K562 (cell line): Measurements from ENCODE around the gene ZNF24. TPM values are rescaled to one million over a fixed set of nuclear protein-coding genes. Genes with fewer than 3 reads are reported as not detected.
A peak's percentile ranks its signal among the peaks of the same experiment; 100 is the strongest.

Experiments
- CLOCK ChIP-seq: fragments of 250-450 bp; sonication (Bioruptor Pico); IDR thresholded peaks from 2 replicates; pipeline ENCODE4 v1.4.0; 2020; ENCODE audit warnings: mild to moderate bottlenecking, moderate library complexity, borderline replicate concordance
- CUX1 ChIP-seq: fragments of 200-800 bp; sonication (Bioruptor generic); IDR thresholded peaks from 2 replicates; pipeline ENCODE4 v1.6.1; 2016; ENCODE audit warnings: missing genetic modification characterization, missing compliant biosample characterization
- EHMT2 ChIP-seq: fragments of 450-650 bp; IDR thresholded peaks from 2 replicates; pipeline ENCODE4 v1.6.1; 2018; ENCODE audit warnings: antibody characterized with exemption
- FOXP1 ChIP-seq: sonication (generic); formaldehyde crosslinking; IDR thresholded peaks from 2 replicates; pipeline ENCODE4 v1.8.0; 2022; ENCODE audit warnings: mild to moderate bottlenecking, missing genetic modification reagents
- HDAC3 ChIP-seq: fragments of 450-650 bp; IDR thresholded peaks from 2 replicates; pipeline ENCODE4 v1.6.1; 2018; ENCODE audit warnings: borderline replicate concordance, mild to moderate bottlenecking, moderate library complexity; ENCODE audit not compliant: partially characterized antibody
- KLF10 ChIP-seq: fragments of 250-450 bp; sonication (Bioruptor Pico); IDR thresholded peaks from 2 replicates; pipeline ENCODE4 v1.6.1; 2021; ENCODE audit warnings: matching md5 sums
- MITF ChIP-seq: IDR thresholded peaks from 2 replicates; pipeline ENCODE4 v1.6.1; 2014; ENCODE audit warnings: antibody characterized with exemption
- MTF1 ChIP-seq: fragments of 250-450 bp; sonication (Bioruptor Pico); IDR thresholded peaks from 2 replicates; pipeline ENCODE4 v1.9.0; 2021; ENCODE audit warnings: moderate library complexity, mild to moderate bottlenecking, inconsistent platforms, borderline replicate concordance
- PRMT5 ChIP-seq: sonication (generic); formaldehyde crosslinking; IDR thresholded peaks from 2 replicates; pipeline ENCODE4 v1.5.0; 2020; ENCODE audit warnings: missing genetic modification reagents
- PTBP1 ChIP-seq: fragments of 200-400 bp; formaldehyde crosslinking; IDR thresholded peaks from 2 replicates; pipeline ENCODE4 v1.6.1; 2017; ENCODE audit warnings: low read depth, low read length
- RB1 ChIP-seq: fragments of 450-650 bp; IDR thresholded peaks from 2 replicates; pipeline ENCODE4 v1.6.1; 2017; ENCODE audit warnings: low read depth, mild to moderate bottlenecking
- RCOR1 ChIP-seq, 2 experiments: IDR thresholded peaks; 2 replicates each; pipeline ENCODE4 v1.6.1; 2012; ENCODE audit warnings: low read depth in 2 of 2, low read length in 2 of 2, borderline replicate concordance in 1 of 2, improper control_type of control experiment in 1 of 2
- SREBF1 ChIP-seq: fragments of 150-350 bp; IDR thresholded peaks from 2 replicates; pipeline ENCODE4 v1.6.1; 2014; ENCODE audit warnings: antibody characterized with exemption, low read depth, low read length, borderline replicate concordance
- SREBF2 ChIP-seq: sonication (generic); formaldehyde crosslinking; IDR thresholded peaks from 2 replicates; pipeline ENCODE4 v1.4.0; 2020; ENCODE audit warnings: mild to moderate bottlenecking, missing genetic modification reagents
- SRSF7 ChIP-seq: fragments of 200-400 bp; formaldehyde crosslinking; optimal IDR thresholded peaks from 2 replicates; pipeline ENCODE3; 2017; ENCODE audit warnings: mild to moderate bottlenecking, low read depth, low read length
- TARDBP ChIP-seq: fragments of 450-650 bp; IDR thresholded peaks from 2 replicates; pipeline ENCODE4 v1.6.1; 2016
- ZC3H11A ChIP-seq: IDR thresholded peaks from 2 replicates; pipeline ENCODE4 v1.6.1; 2012; ENCODE audit warnings: low read depth, low read length, improper control_type of control experiment
- polyA plus RNA-seq, 8 experiments: library from polyadenylated mRNA; depleted of rRNA in 4 of 8; stranded (reverse) in 5 of 8; unstranded in 3 of 8; fragments of >200 nt; fragmentation: Nextera tagmentation in 2 of 8; fragmentation: Illumina TruSeq in 1 of 8; extraction: Ambion mirVana in 2 of 8; extraction: Trizol in 1 of 8; gene quantifications; 2 replicates each; pipeline versions ENCODE4 v1.2.1 to v1.2.3, GENCODE V29; 2011 to 2014; ENCODE audit warnings: inconsistent platforms in 1 of 8, missing spikeins in 1 of 8
- total RNA-seq, 7 experiments: library from RNA; depleted of rRNA in 6 of 7; stranded (reverse); fragments of >200 nt in 6 of 7; fragmentation: Illumina TruSeq in 2 of 7; extraction: Trizol in 2 of 7; gene quantifications; 2 replicates each; pipeline versions ENCODE4 v1.2.1 to v1.2.3, GENCODE V29; 2011 to 2021; ENCODE audit warnings: low replicate concordance in 1 of 7
- TF ChIP-seq, protein P1 (sequence below): IDR thresholded peaks from 3 replicates; pipeline ENCODE4 v1.6.1; 2011; ENCODE audit warnings: borderline replicate concordance, mild to moderate bottlenecking; ENCODE audit not compliant: insufficient read length, insufficient read depth

ZNF24 gene
- total and polyA plus RNA-seq, 9 of the 15 experiments (the other 6 are each of a cell fraction or from before 2014, with no cell fraction given): 35.7 to 72.8 (median 54.1) TPM

DNA sequence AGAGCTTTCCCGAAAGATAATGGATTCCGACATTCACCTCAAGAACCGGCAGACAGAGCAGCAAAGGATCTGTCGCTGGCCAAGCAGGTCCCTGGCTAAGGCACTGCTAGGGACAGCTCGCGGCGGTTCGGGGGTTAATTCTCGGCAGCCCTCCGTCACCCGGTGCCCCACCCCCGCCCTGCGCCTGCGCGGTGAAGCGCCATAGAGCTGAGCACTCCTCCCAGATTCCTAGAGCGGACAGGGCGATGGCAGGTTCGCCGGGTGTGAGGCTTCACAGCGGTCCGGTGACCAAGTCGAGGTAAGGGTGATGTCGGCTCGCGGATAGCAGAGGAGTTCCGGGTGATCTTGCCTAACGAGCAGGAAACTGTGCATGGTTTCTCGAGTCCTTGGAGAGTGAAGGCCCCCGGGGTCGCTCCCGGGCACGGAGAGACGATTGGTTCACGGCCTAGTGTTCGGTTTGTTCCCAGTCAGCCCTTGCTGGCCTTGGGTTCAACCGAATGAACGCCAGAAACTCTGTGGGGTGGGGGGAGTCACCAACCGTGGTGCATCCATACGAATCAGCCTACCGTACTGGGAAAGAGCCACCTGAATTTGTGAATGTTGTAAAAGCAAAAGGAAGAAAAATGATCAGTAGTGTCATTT, 54.0 kb downstream of the ZNF24 start, which contains the start of gene ZSCAN30 (continued):
- TF ChIP-seq FOXP1 (CRISPR knock-in tag) (peak; percentile 99), RB1 (peak; percentile 62; the same call in 1 of the 2 replicates), SREBF2 (no peak), CLOCK (CRISPR knock-in tag) (no peak; the same call in 1 of the 2 replicates), CUX1 (CRISPR knock-in tag) (no peak), MITF (0 out of 2 replicates have a peak, but pooled peaks have one; percentile 36), PTBP1 (no peak), PRMT5 (CRISPR knock-in tag) (no peak), EHMT2 (peak; percentile 14; the same call in 1 of the 2 replicates), TARDBP (peak; percentile 83), ZC3H11A (0 out of 2 replicates have a peak, but pooled peaks have one; percentile 30), SRSF7 (no peak), RCOR1 (IDR thresholded peaks at IDR 0.05; ENCODE audit: borderline replicate concordance in 1 of 2, low read depth in 2 of 2, low read length in 2 of 2) (peak; percentile 51 to 65; a peak in 3 of 4 replicates), SREBF1 (no peak), MTF1 (CRISPR knock-in tag) (no peak), HDAC3 (peak; percentile 70), KLF10 (no peak)
- TF ChIP-seq, protein P1, sequence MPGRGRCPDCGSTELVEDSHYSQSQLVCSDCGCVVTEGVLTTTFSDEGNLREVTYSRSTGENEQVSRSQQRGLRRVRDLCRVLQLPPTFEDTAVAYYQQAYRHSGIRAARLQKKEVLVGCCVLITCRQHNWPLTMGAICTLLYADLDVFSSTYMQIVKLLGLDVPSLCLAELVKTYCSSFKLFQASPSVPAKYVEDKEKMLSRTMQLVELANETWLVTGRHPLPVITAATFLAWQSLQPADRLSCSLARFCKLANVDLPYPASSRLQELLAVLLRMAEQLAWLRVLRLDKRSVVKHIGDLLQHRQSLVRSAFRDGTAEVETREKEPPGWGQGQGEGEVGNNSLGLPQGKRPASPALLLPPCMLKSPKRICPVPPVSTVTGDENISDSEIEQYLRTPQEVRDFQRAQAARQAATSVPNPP: no peak
